ENCODE data around the gene TCN2.

DNA sequence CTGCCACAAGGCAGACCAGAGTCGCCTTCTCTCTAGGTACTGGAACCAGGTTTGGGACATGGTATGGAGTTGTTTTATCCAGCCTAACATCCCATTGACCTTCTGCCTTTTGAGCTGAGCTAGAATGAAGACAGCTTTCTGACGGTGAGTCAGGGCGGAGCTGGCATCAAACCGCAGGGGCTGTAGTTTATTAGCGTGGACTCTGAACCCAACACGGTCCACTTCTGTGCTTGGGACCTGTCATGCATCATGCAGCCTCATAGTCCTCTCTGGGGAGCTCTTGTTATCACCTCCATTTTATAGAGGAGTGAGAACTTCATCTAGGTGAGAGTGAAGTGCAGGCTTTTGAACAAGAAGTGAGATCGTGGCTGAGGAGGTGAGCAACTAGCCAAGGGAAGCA is 40.8 kb upstream of the TCN2 start:
- TF ChIP-seq POLR2AphosphoS5 (IDR thresholded peaks at IDR 0.05) (no peak), POLR2A (IDR thresholded peaks at IDR 0.05) (no peak)
- TF ChIP-seq, protein P1, sequence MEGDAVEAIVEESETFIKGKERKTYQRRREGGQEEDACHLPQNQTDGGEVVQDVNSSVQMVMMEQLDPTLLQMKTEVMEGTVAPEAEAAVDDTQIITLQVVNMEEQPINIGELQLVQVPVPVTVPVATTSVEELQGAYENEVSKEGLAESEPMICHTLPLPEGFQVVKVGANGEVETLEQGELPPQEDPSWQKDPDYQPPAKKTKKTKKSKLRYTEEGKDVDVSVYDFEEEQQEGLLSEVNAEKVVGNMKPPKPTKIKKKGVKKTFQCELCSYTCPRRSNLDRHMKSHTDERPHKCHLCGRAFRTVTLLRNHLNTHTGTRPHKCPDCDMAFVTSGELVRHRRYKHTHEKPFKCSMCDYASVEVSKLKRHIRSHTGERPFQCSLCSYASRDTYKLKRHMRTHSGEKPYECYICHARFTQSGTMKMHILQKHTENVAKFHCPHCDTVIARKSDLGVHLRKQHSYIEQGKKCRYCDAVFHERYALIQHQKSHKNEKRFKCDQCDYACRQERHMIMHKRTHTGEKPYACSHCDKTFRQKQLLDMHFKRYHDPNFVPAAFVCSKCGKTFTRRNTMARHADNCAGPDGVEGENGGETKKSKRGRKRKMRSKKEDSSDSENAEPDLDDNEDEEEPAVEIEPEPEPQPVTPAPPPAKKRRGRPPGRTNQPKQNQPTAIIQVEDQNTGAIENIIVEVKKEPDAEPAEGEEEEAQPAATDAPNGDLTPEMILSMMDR (IDR thresholded peaks at IDR 0.05) = no peak

All from suprapubic skin (tissue), 4 donors.